DMS114 treated with DMSO at 0.1 percent for 48 hours (cell line): ENCODE results near the gene TMEM86B.
"Not testable (repeated sequence)": the region's sequence is repeated elsewhere in the genome, so short reads cannot be mapped to it uniquely, and the experiment has no call there.

Source experiments
- DNase-seq: peaks from one replicate; lab custom pipeline; 2025; ENCODE audit not compliant: unreplicated experiment; lab: John Stamatoyannopoulos, UW

Gene TMEM86B

DNA sequence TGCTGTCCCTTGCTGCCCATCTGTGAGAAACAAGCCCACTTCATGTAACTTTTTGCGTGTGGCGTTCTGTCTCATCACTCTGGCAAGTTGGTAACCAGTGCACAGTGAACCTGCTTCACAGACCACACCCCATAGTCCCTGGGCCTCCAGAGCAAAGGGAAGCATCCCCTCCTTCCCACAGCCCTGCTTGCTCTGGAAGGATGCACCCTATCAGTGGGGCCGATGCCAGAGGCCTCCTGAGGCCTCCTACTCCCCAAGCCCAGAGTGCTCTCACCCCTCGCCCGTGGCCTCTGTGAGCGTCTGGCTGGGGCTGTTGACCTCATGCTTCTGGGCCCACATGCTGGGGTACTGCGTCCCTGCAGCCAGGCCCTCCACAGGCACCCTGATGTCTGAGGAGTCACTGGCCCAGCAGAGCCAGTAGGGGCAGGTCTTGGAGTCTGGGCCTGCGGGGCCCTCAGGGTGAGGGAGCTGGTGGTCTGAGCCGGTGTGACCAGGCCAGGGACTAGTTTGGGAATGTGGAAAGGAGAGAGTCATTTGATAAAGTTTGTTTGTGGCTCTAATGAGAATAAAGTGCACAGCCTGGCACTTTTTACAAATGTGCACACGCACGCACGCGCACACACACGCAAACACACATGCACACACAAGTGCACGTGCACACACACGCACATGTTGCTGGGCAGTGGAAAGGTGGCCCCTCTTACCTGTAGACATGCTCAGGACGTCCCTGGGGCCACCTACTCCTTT lies 5.1 kb downstream of the TMEM86B start:
- DNase-seq: no peak

- no peak for DNase-seq
Observed at GRCh38 chr19:55220525-55220924, 8.0 kb downstream of the TMEM86B start.

DNA sequence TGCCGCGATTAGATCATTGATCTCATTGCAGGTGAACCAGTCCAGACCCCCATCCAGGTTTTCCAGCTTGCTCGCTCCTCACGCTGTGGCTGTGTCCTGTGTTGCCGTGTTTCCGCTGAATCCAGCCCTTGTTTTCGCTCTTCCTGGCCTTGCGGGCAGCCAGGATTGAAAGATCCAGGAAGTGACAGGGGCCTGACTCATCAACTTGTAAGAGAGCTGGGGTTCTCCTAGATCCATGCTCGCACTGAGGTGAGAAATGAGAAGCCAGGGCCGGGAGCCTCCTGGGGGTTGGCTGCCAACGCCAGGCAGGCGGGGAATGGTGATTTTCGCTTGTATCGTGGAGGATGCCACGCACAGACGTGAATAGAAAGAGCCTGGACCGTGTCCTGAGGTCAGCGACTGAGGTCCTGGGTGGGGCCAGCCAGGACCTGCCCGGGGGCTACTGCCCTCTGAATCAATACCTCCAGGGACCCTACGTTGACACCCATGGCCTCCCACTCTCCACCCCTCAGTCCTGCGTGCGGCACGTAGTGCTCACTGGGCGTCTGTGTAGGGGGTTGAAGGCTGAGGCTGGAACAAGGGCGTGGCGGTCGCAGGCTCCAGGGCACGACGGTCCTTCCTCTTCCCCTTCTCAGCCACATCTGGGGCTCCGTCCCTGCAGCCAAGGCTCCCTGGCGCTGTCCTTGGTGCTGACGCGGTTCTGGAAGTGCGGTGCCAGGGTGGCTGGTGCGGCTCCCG lies 11.9 kb downstream of the TMEM86B start:
- DNase-seq: peak; percentile 97

- no peak for DNase-seq
Observed at GRCh38 chr19:55213547-55213946, 15.0 kb downstream of the TMEM86B start.

- no peak for DNase-seq
Observed at GRCh38 chr19:55212447-55212846, 16.1 kb downstream of the TMEM86B start.

- DNase-seq: no peak
Observed at GRCh38 chr19:55209693-55210472, 18.7 kb downstream of the TMEM86B start.

DNA sequence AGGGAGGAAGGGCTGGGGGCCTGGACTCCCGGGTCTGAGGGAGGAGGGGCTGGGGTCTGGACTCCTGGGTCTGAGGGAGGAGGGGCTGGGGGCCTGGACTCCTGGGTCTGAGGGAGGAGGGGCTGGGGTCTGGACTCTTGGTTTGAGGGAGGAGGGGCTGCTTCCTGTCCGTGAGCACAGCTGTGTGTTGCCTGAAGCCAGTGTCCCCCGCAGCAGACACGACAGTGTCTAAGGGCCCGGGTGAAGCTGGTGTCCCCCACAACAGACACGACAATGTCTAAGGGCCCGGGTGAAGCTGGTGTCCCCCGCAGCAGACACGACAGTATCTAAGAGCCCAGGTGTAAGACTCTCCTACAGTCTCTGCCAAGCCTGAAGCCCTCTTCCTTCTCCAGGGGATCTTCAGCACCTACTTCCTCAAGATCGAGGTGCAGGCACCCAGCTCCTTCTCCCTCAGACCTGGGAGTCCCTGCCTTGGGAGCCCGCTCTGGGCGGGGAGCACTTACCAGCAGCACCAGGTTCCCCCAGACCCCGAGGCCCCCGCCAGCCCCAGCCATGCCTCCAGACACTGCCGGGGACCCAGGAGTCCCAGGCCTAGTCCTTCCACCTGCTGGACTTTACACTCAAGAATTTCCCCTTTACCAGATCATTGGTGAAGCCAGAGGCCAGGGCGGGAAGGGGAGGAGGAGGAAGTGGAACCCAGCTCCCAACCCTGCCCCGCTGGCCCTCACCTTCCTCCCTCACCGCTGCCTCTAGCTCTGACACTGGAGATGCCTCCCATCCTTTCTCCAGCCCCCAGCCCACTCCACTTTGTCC lies 19.5 kb downstream of the TMEM86B start, which contains the start of gene PTPRH:
Gene PTPRH, minus strand, starts transcription at position 622 of the 813 bp plus-strand sequence. Its CDS starts 68 bp downstream, at position 554.
- no peak for DNase-seq

DNA sequence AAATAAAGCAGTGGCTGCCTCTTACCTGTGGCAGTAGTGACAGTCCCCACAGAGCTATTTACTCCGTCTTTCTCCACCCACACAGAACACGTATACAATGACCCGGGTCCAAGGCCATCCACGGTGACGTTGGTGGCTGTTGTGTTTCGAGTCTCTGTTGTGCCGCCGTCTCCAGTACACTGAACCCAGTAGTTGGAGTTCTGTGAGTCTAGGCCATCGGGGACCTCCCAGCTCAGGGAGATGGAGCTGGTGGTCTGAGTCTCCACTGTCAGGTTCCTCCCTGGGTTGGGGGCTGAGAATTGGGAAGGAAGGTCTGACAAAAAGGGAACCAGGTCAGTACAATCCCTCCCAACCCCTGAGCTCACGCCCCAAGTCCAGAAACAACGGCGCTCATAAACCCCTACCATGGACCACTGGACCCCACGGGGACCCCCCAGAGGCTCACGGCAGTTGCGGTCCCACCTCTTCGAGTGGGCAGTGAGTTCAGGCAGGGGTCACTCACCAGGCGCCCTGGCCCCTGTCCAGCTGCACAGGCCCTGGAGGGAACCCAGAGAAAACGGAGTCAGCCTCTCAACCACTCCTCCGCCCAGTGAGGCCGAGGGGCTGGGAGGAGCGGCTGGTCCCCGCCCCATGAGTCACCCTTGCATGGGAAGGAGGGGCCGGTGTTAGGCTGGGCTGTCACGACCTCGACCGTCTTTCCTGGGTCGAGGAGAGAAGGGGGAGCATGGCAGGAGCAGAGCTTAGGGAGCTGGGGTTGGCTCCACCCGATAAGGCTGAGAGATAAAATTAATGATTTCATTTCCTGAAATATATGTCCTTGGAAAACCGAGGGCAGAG lies 21.7 kb downstream of the TMEM86B start:
- no peak for DNase-seq

- DNase-seq: not testable (repeated sequence)
Observed at GRCh38 chr19:55202199-55202598, 26.4 kb downstream of the TMEM86B start.

DNA sequence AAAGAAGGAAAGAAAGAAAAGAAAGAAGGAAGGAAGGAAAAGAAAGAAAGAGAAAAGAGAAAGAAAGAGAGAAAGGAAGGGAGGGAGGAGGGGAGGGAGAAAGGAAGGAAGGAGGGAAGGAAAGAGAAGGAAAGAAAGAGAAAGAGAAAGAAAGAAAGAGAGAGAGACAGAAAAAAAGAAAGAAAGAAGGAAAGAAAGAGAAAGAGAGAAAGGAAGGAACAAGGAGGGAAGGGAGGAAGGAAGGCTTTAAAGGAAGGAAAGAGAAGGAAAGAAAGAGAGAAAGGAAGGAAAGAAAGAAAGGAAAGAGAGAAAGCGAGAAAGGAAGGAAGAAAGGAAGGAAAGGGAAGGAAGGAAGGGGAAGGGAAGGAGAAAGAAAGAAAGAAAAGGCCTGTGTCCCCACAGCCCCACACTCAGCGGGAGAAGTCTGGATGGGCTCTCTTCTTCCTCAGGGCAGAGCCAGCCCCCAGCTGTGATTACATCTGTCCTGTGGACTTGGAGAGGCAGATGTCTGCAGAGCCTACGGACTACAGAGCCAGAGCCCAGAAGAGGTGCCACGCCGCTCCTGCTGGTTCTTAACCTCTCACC lies 28.9 kb downstream of the TMEM86B start:
- no peak for DNase-seq

GRCh38 chr19:55198651-55199050 lies 29.9 kb downstream of the TMEM86B start:
- DNase-seq: no peak

DNA sequence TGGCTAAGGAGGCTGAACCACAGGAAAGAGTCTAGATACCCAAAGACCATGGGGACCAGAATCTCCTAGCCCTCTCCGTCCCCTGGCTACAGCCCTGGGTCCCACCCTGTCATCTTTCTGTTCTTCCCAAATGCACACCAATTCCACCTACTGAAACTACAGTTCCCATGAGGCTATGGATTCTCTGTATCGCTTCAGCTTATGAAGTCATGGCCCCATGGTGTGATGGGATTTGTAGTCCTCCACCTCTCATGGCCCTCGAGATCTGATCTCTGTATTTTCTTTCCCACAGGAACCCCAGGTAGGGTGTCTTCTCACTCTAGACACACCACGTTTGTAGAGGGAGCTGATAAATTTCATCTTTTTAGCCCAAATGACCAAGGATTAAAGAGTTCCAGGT lies 31.0 kb downstream of the TMEM86B start:
- DNase-seq: peak; percentile 40

DNA sequence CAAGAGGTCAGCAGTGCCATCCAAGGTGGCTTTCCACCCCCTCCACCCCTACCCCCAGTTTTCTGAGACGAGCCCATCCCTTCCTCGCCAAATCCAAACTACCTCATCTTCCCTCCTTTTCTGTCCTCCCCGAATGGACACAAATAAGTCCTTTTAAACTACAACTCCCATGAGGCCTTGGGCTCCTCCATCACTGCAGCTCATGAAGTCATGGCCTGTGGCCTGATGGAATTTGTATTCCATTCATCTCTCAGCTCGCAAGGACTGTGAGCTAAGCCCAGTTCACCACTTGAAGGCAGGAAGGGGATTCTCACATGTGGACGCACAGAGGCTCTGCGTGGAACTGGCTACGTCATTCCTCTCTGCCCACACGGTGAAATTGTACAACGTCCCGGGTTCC lies 31.8 kb downstream of the TMEM86B start:
- no peak for DNase-seq

- no peak for DNase-seq
Observed at GRCh38 chr19:55193481-55193880, 35.1 kb downstream of the TMEM86B start.

DNA sequence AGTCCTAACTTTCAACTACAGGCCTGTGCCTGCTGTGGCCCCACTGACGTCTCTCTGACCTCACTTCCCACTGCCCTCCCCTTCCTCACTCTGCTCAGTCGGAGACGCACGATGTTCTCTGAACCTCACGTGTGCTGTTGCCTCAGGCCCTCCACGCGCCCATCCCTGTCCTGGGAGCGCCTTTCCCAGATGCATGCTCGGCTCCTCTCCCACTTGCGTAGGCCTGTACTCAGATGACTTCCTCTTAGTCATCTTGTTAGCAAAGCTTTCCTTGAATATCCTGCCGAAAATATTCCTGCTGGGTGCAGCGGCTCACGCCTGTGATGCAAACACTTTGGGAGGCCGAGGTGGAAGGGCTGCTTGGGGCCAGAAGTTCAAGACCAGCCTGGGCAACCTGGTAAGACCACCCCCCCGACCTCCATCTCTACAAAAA lies 39.1 kb downstream of the TMEM86B start:
- no peak for DNase-seq

DNA sequence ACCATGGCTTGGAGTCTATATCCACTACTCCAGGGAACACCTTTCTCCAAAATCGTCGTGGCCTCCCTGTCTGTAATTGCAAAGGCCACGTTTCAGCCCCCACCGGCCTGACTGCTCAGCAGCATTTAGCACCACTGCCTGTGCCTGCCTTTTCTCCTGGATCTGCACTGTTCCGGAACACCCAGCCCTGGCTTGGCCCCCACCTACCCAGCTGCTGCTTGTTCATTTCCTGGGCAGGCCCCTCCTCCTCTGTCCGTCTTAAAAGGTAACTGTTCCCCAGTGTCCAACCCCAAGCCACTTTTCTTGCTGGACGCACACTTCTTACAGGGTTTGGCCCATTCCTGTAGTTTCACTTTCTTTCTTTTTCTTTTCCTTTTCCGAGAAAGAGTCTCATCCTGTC lies 39.9 kb downstream of the TMEM86B start:
- DNase-seq: no peak

GRCh38 chr19:55186080-55186479 lies 42.5 kb downstream of the TMEM86B start:
- no peak for DNase-seq

DNA sequence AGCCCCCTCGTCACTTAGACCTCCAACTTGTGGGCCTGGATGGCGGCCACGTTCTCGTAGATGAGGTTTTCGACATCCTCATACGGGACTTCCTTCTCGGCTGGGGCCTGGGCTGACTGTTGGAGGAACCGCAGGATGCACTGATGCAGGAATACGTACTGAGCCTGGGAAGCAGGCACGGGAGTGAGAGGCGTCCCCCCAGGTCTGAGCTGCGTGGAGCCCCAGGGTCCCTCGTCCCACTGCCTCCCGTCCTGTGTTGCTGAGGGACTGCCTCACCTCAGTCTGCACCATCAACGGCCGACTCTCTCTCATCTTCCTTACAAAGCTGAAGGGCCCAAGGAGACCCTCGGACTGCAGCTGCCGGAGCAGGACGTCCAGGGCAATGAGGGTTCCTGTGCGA lies 46.8 kb downstream of the TMEM86B start:
- no peak for DNase-seq
